ENCODE measurements around the gene COL9A1.

DNA sequence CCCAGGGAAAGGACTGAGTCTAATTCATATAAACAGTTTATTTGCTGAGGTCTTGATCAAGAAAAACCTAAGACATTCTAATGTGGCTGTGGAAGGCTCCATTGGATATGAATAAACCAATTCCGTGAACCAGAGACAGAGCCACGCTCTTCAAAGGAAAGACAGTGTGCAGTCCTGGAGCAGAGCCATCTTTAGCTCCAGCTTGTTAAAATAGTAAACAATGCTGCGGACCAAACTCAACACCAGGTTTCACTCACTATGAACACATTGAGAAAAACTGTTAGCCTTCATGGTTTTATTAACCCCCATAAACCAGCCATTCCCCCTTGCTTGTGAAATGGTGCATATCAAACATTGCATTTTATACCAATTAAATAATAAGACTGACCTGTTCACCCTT is 61.9 kb downstream of the COL9A1 start:
- no peak for TF ChIP-seq CTCF (IDR thresholded peaks at IDR 0.05)
- no peak for TF ChIP-seq POLR2A (IDR thresholded peaks at IDR 0.05)
